CMK (cell line): Measurements from ENCODE around the gene SERPINB5.
"Not testable (repeated sequence)": the region's sequence is repeated elsewhere in the genome, so short reads cannot be mapped to it uniquely, and the experiment has no call there.

Experiments used
- DNase-seq: peaks from one replicate; pipeline ENCODE4 v3.0.0-alpha.2; 2010; ENCODE audit warnings: low read depth

SERPINB5 gene

DNA sequence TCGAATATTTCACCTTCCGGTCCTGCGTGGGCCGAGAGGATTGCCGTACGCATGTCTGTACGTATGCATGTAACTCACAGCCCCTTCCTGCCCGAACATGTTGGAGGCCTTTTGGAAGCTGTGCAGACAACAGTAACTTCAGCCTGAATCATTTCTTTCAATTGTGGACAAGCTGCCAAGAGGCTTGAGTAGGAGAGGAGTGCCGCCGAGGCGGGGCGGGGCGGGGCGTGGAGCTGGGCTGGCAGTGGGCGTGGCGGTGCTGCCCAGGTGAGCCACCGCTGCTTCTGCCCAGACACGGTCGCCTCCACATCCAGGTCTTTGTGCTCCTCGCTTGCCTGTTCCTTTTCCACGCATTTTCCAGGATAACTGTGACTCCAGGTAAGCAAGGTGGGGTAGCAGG is at the start of gene SERPINB5:
SERPINB5 (plus strand) TSS at position 291 of the 400 bp plus-strand sequence. CDS start 7,471 bp downstream, outside the sequence.
- DNase-seq, result no peak

GRCh38 chr18:63427558-63427957 is 49.2 kb upstream of the SERPINB5 start:
- DNase-seq, result no peak

- DNase-seq, result no peak
Observed at GRCh38 chr18:63430526-63430925, 46.2 kb upstream of the SERPINB5 start.

DNA sequence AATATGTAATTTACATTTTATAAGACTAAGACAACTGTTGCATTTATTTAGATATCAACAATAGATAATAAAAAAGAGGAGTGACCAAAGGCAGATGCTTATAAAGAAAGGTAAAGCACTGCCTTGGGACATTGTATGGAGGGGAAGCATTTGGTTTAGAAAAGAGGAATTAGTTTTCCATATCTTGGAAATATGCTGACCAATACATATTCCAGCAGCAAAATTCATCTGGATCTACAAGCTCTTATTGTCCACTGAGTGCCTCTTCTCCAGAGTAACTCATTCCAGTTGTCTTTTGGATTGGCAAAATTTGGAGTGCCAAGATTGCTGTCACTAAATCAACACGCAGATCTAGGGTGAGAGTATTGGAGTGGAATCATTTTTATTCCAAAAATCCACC is 45.6 kb upstream of the SERPINB5 start:
- no peak for DNase-seq

DNA sequence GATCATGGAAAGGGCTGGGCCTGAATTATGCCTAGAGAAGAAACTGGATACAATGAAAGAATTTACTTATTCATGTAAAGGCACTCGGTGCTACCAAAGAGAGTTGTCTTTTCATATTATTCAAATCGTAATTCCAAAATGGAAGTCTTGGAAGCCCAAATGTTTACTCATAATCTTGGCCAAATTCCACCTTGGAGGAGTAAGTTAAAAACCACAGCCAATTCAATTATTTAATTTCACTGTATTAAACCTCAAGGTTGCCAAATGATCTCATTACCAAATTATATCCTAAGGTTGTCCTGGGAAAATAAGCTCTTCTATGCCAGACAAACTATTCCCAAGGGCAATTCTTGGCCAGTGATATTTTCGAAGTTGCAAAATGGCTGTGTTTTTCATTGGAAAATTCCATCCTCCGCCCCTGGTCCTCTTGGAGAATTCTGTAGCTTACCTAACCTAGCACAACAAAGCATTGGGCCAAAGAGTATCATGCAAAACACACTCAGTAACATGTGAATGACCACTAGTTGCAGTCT is 43.4 kb upstream of the SERPINB5 start:
- DNase-seq, result no peak

- no peak for DNase-seq
Observed at GRCh38 chr18:63438181-63438580, 38.6 kb upstream of the SERPINB5 start.

DNA sequence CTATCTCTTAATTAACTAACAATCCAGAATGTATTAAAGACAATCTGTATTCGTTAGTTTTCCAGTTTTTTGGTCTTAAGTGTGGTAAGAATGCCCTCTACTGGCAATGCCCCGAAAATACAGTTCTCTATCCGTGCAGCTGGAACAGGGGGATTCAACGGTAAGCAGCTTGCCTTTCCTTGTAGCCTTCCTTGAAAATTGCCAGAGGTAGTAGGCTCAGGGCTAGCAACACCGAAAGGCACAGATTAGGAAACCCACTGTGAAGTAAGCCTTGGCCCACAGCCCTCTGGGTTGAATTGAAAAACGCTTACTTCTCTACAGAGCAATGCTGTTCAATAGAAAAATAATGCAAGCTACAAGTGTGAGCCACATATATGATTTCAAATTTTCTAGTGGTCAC is 37.4 kb upstream of the SERPINB5 start:
- DNase-seq, result peak; percentile 52

GRCh38 chr18:63440219-63440618 is 36.5 kb upstream of the SERPINB5 start:
- no peak for DNase-seq

DNA sequence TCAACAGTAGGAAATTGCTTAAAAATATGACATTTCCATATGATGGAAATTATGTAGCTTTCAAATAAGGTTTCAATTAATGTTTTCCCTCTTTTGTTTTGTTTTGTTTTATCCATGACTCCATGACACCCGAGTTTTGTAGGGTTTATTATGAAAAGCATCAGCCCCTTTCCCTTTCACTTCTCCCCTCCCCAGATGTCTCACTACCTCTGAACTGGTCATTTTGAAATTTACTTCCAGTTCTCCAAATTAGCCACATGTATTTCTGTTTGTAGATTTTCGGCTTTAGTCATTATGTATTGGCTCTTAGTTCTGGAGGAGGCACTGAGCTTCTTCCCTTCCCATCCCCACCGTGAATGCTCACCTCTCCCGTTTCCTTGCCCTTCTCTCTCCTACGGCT is 35.9 kb upstream of the SERPINB5 start:
- no peak for DNase-seq

DNA sequence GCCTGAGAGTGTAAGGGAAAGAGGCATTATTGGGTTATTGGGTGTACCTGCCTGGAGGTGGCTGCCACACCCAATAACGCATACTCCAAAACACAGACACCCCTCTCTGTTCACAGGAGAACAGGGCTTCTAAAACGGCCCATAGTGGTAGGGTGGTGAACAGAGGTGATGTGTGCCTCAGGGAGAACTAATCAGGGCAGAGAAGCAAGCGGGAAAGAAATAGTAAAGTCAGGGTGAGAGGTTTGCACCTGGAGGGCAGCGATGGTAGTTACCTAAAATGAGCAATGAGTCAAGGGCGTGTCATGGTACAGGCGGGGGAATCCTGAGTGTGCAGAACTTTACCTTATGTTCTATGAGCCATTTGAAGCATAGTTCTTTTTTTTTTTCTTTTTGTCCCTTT is 32.9 kb upstream of the SERPINB5 start:
- no peak for DNase-seq

DNA sequence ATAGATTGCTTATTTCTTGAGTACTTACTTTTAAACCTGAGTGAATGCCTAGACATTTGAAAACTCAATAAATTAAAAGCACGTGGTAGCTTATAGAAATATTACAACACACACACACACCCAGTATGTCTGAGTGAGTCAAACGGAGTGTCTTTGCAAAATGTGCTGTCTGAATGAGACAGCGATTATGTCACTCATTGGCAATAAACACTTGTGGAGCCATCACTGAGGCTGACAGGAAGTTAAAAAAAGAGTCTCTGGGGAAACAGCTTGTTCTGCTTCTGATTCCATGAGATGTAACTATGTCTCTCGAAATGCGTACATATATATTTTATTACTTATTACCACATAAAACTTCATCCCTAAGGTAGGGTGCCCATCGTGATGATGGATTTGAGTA is 32.2 kb upstream of the SERPINB5 start:
- DNase-seq, result no peak

DNA sequence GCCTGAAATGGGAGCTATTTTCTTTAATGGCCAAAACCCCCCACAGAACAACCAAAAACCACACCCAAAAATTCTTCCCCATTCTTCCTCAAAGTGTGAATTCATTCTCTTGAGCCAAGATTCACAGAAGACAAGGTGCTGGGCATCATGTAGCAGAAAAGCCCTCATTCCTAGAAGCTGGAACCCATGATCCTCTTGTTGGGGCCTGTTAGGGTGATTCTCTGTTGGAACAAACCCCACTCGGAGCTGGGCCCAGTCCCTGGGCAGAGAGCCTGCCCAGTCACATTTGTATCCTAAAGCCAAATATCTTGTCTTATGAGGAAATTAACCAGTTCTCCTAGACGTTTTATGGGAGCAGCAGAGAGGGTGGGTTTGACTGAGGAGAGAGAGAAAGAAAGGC is 31.7 kb upstream of the SERPINB5 start:
- no peak for DNase-seq

DNA sequence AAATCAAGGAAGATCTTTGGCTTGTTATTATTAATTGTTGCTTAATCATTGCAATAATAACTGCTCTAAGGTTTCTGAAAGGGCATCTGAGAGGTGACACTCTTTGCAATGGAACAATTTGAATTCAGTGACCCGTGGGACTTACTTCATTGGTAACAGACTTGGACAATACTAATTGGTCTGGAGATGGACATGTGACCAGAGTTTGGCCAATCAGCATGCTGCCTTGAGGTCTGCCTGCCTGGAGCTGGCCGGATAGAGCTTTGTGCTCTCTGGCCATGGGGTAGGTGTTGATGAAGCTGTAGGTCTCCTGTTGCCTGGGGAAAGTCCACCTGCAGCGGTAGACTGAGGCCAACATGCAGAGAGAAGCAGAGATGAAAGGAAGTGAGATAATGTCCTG is 30.5 kb upstream of the SERPINB5 start:
- no peak for DNase-seq

DNA sequence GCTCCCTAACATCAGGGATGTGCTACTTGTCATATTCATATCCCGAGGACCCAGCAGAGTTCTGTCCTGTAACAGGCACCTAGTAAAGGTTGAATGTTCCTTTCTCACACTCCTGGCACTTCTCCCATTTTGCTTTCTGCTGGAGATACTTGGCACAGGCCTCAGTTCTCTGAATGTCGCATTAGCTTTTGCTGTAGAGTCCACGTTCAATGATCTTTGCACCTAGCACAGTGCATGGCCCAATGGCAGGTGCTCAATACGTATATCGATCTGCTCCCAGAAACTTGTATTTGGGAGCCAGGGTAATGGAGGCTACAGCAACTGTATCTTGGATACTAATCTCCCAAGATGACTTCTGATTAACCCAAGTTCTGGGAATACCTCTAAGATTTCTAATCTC is 29.7 kb upstream of the SERPINB5 start:
- DNase-seq, result no peak

DNA sequence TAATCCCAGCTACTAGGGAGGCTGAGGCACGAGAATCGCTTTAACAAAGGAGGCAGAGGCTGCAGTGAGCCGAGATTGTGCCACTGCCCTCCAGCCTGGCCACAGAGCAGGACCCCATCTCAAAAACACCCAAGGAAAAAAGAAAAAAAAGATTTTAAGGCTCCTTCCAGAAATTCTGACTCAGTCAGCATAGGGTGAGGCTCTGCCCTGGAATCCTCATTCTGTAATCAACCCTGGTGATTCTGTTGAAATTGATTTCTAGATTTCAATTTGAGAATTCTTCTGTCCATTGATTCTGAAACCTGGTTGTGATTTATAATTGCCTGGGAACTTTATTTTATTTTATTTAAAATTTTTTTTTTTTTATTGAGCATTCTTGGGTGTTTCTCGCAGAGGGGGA is 27.3 kb upstream of the SERPINB5 start:
- DNase-seq, result no peak

DNA sequence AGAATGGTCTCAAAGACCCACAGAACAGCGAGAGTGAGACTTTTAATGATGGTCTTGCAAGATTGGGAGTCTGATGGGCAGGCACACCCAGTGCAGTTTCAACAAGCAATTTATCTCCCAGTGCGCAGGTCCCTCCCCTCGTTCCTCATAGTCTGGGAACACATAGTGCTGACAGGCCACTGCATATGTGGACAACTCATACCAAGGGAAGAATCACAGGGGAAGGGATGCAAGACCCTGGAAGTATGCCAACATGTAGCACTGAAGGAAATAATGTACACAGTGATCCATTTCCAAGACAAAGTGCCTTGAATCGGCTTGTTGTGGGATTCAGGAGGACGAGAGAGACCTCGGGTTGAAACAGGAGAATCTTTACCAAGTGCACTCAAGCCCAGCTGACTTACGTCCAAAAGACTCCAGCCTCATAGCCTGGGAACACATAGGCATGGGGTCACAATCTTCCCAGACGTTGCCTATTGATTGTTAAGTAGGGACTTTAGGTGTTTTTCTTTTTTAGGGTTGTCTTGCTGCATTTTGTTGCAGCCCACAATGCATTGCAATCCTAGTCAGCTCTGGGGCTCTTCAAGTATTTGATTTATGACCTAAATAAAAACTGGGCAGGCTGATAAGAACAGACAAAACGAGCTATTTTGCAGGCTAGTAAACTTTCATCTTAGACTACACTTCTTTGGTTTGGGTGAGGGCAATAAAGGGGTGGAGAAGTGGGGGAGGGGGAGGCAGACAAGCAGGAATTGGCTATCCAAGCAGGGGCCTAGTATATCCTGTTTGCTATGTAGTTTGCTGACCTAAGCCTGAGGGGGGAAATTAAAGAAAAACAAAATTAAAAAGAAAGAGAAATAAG is 24.7 kb upstream of the SERPINB5 start:
- no peak for DNase-seq

- DNase-seq, result not testable (repeated sequence)
Observed at GRCh38 chr18:63452751-63453150, 24.0 kb upstream of the SERPINB5 start.

- DNase-seq, result no peak
Observed at GRCh38 chr18:63454497-63454896, 22.3 kb upstream of the SERPINB5 start.

- no peak for DNase-seq
Observed at GRCh38 chr18:63457977-63458376, 18.8 kb upstream of the SERPINB5 start.

GRCh38 chr18:63460414-63460813 is 16.3 kb upstream of the SERPINB5 start:
- no peak for DNase-seq

- no peak for DNase-seq
Observed at GRCh38 chr18:63464434-63464833, 12.3 kb upstream of the SERPINB5 start.

- DNase-seq, result no peak
Observed at GRCh38 chr18:63465059-63465458, 11.7 kb upstream of the SERPINB5 start.

DNA sequence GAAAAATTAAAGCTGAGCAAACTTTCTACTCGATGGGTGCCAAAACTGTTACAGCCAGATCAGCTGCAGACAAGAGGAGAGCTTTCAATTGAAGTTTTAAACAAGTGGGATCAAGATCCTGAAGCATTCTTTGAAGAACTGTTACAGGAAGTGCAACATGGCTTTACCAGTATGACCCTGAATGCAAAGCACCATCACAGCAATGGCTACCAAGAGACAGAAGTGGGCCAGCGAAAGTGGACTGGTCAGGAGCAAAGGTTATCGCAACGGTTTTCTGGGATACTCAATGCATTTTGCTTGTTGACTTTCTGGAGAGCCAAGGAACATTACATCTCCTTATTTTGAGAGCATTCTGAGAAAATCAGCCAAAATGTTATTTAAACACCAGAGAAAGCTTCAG is 9.1 kb upstream of the SERPINB5 start:
- DNase-seq, result no peak

DNA sequence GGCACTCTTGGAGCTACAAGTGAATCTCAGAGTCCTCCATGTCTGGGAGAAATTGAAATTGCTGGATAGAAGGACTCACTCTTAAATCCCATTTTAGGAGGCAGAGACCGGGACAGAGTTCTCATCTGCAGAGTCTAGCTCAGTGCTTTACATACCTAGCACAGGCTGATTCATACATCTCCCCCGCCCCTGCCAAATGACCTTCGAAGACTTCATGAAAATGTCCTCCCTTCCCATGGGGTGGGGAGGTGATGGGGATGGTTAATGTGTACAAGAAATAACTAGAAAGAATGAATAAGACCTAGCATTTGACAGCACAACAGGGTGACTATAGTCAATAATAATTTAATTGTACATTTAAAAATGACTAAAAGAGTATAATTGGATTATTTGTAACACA is 8.2 kb upstream of the SERPINB5 start:
- no peak for DNase-seq
